B cell (primary cell): ENCODE measurements around the gene CCL8.

Source experiments
- CTCF ChIP-seq: fragments of 200-600 bp; IDR thresholded peaks from one replicate; pipeline ENCODE4 v1.8.0; 2022; ENCODE audit warnings: antibody characterized with exemption, mild to moderate bottlenecking
- EZH2 ChIP-seq: IDR thresholded peaks from 2 replicates; pipeline ENCODE4 v1.6.1; 2012; ENCODE audit warnings: borderline replicate concordance, low read depth, mild to moderate bottlenecking, moderate library complexity, low read length; ENCODE audit not compliant: insufficient read depth, poor library complexity, severe bottlenecking

- TF ChIP-seq CTCF (no peak), EZH2 (no peak)
These were observed 20.2 kb upstream of the CCL8 start for GRCh38 chr17:34299027-34299426.
